GM18499 (cell line): ENCODE measurements around the gene CGNL1.

ENCODE experiments used
- ATAC-seq: cut with Tn5 transposase; IDR thresholded peaks from one replicate; pipeline ENCODE4 v1.9.1; 2021; ENCODE audit warnings: moderate number of reproducible peaks; ENCODE audit not compliant: insufficient read depth, unreplicated experiment

The CGNL1 gene

GRCh38 chr15:57589281-57589680 lies 213.0 kb downstream of the CGNL1 start:
- no peak for ATAC-seq

- no peak for ATAC-seq
Observed at GRCh38 chr15:57589754-57590153, 213.4 kb downstream of the CGNL1 start.

GRCh38 chr15:57591237-57591821 lies 215.0 kb downstream of the CGNL1 start:
- no peak for ATAC-seq

- ATAC-seq, result no peak
Observed at GRCh38 chr15:57591822-57592367, 215.6 kb downstream of the CGNL1 start, which contains the start of gene MYZAP. TSS of gene MYZAP (plus strand) at chr15:57591904. CDS start at chr15:57592035, 131 bp downstream.

GRCh38 chr15:57592426-57592825 lies 216.1 kb downstream of the CGNL1 start:
- no peak for ATAC-seq

- no peak for ATAC-seq
Observed at GRCh38 chr15:57592836-57593420, 216.6 kb downstream of the CGNL1 start.

GRCh38 chr15:57594479-57594878 lies 218.2 kb downstream of the CGNL1 start:
- no peak for ATAC-seq

GRCh38 chr15:57595011-57595866 lies 218.9 kb downstream of the CGNL1 start:
- ATAC-seq, result no peak

- no peak for ATAC-seq
Observed at GRCh38 chr15:57596301-57596855, 220.1 kb downstream of the CGNL1 start.

GRCh38 chr15:57596978-57597377 lies 220.7 kb downstream of the CGNL1 start:
- ATAC-seq, result no peak

GRCh38 chr15:57597431-57597830 lies 221.1 kb downstream of the CGNL1 start:
- ATAC-seq, result no peak

- ATAC-seq, result no peak
Observed at GRCh38 chr15:57598346-57598745, 222.0 kb downstream of the CGNL1 start.

- ATAC-seq, result no peak
Observed at GRCh38 chr15:57599296-57599810, 223.0 kb downstream of the CGNL1 start.

- no peak for ATAC-seq
Observed at GRCh38 chr15:57600197-57600596, 223.9 kb downstream of the CGNL1 start.
